Endothelial cell of umbilical vein (primary cell): ENCODE results near the gene IRX3. TPM values are rescaled to one million over a fixed set of nuclear protein-coding genes. Genes with fewer than 3 reads are reported as not detected.

Experiments
- BruUV-seq: library from RNA; stranded (reverse); fragments of 400-500 nt; replicated peaks from 2 replicates; lab custom pipeline; 2021; lab: Mats Ljungman, UMichigan
- CTCF ChIA-PET: fragments of 300-600, 350-600 bp; sonication (Branson Sonifier 250); formaldehyde crosslinking; loops from one replicate; lab custom pipeline; 2021; ENCODE audit warnings: antibody characterized with exemption, inconsistent platforms; lab: Charles Lee
- POLR2A ChIA-PET: fragments of 300-600, 350-600 bp; sonication (Branson Sonifier 250); formaldehyde crosslinking; loops from one replicate; lab custom pipeline; 2021; ENCODE audit warnings: antibody characterized with exemption, inconsistent platforms; lab: Charles Lee
- DNase-seq: peaks from one replicate; pipeline ENCODE4 v3.0.0-alpha.2; 2011; ENCODE audit warnings: low read depth, low spot score
- FAIRE-seq: peaks from 2 replicates; lab custom pipeline; 2011; peaks lifted over from hg19 to GRCh38; lab: Jason Lieb, UNC
- H2AFZ ChIP-seq: 2 replicates; pipeline ENCODE4 v1.6.0; 2012; ENCODE audit warnings: low read depth, low read length, control low read depth, inconsistent platforms
- H3K27ac ChIP-seq: 2 replicates; pipeline ENCODE4 v1.5.1; 2011; ENCODE audit warnings: low read depth, mild to moderate bottlenecking, control low read depth, low read length, moderate library complexity; ENCODE audit not compliant: insufficient read depth
- H3K27me3 ChIP-seq, 2 experiments: 2 replicates each; pipeline versions ENCODE4 v1.6.0 to v1.6.1; 2011; ENCODE audit warnings: low read length in 2 of 2, mixed read lengths in 1 of 2; ENCODE audit not compliant: control insufficient read depth in 2 of 2, insufficient read depth in 2 of 2
- H3K36me3 ChIP-seq, 2 experiments: 2 replicates in 1 of 2; 3 replicates in 1 of 2; pipeline ENCODE4 v1.5.1; 2011; ENCODE audit warnings: low read length in 2 of 2, mild to moderate bottlenecking in 1 of 2, moderate library complexity in 1 of 2; ENCODE audit not compliant: control insufficient read depth in 2 of 2, insufficient read depth in 2 of 2; ENCODE audit errors: extremely low read depth in 1 of 2
- H3K4me1 ChIP-seq: 3 replicates; pipeline ENCODE4 v1.5.1; 2011; ENCODE audit warnings: mild to moderate bottlenecking, low read length; ENCODE audit not compliant: control insufficient read depth, insufficient read depth; ENCODE audit errors: extremely low read depth
- H3K4me2 ChIP-seq: 2 replicates; pipeline ENCODE4 v1.6.1; 2011; ENCODE audit warnings: low read length, control low read depth, mixed read lengths; ENCODE audit not compliant: insufficient read depth
- H3K4me3 ChIP-seq, 3 experiments: fragments of 200-600 bp in 1 of 3; sonication (generic), shearing (Covaris generic) in 1 of 3; replicated peaks in 1 of 3; 2 replicates each; pipeline ENCODE4 v1.5.1; 2011 to 2016; ENCODE audit warnings: control low read depth in 3 of 3, low read length in 3 of 3, mild to moderate bottlenecking in 2 of 3, inconsistent platforms in 1 of 3, low read depth in 1 of 3, moderate library complexity in 1 of 3; ENCODE audit not compliant: insufficient read depth in 1 of 3
- H3K79me2 ChIP-seq: 2 replicates; pipeline ENCODE4 v1.6.0; 2012; ENCODE audit warnings: low read length, inconsistent platforms; ENCODE audit not compliant: control insufficient read depth, insufficient read depth
- H3K9ac ChIP-seq: replicated peaks from 2 replicates; pipeline ENCODE3; 2011; ENCODE audit warnings: low read length, control low read depth; ENCODE audit not compliant: insufficient read depth; ENCODE audit errors: extremely low read depth
- H3K9me1 ChIP-seq: replicated peaks from 3 replicates; pipeline ENCODE4 v1.6.0; 2011; ENCODE audit warnings: mild to moderate bottlenecking, low read length; ENCODE audit not compliant: control insufficient read depth, insufficient read depth; ENCODE audit errors: extremely low read depth
- H3K9me3 ChIP-seq: replicated peaks from 2 replicates; pipeline ENCODE4 v1.5.1; 2012; ENCODE audit warnings: low read length, inconsistent platforms; ENCODE audit not compliant: control insufficient read depth, insufficient read depth
- H4K20me1 ChIP-seq: replicated peaks from 2 replicates; pipeline ENCODE3; 2011; ENCODE audit warnings: mild to moderate bottlenecking, low read length; ENCODE audit not compliant: control insufficient read depth, insufficient read depth; ENCODE audit errors: extremely low read depth
- CTCF ChIP-seq, 2 donors: IDR thresholded peaks; 1 replicate in 1 of 2; 2 replicates in 1 of 2; pipeline ENCODE4 v1.5.1; 2011; ENCODE audit warnings: low read length in 2 of 2, mild to moderate bottlenecking in 2 of 2, moderate library complexity in 2 of 2, control low read depth in 1 of 2, inconsistent platforms in 1 of 2, low read depth in 1 of 2; ENCODE audit not compliant: insufficient read depth in 1 of 2; ENCODE audit errors: extremely low read depth in 1 of 2
- EZH2 ChIP-seq: IDR thresholded peaks from 2 replicates; pipeline ENCODE4 v1.6.1; 2012; ENCODE audit warnings: borderline replicate concordance, low read depth, mild to moderate bottlenecking, moderate library complexity, low read length, inconsistent platforms; ENCODE audit not compliant: severe bottlenecking
- FOS ChIP-seq: IDR thresholded peaks from 2 replicates; pipeline ENCODE4 v1.6.1; 2011; ENCODE audit warnings: mild to moderate bottlenecking, low read length, moderate library complexity, borderline replicate concordance; ENCODE audit not compliant: insufficient read depth
- GATA2 ChIP-seq: IDR thresholded peaks from 2 replicates; pipeline ENCODE4 v1.7.0; 2011; ENCODE audit warnings: low read depth, mild to moderate bottlenecking, moderate library complexity, mixed read lengths, low read length; ENCODE audit not compliant: insufficient read length, insufficient read depth
- JUN ChIP-seq: IDR thresholded peaks from 2 replicates; pipeline ENCODE4 v1.6.1; 2011; ENCODE audit warnings: borderline replicate concordance, low read depth; ENCODE audit not compliant: insufficient read length, insufficient read depth
- MAX ChIP-seq: IDR thresholded peaks from 2 replicates; pipeline ENCODE4 v1.6.1; 2011; ENCODE audit not compliant: insufficient read depth, insufficient read length
- MYC ChIP-seq: IDR thresholded peaks from one replicate; pipeline ENCODE4 v1.6.1; 2011; ENCODE audit warnings: mild to moderate bottlenecking, low read depth, low read length
- POLR2A ChIP-seq: IDR thresholded peaks from 2 replicates; pipeline ENCODE4 v1.6.1; 2012; ENCODE audit warnings: low read depth, mild to moderate bottlenecking, control low read depth, low read length
- POLR2AphosphoS5 ChIP-seq: IDR thresholded peaks from 2 replicates; pipeline ENCODE4 v1.6.1; 2012; ENCODE audit warnings: low read depth, mild to moderate bottlenecking, control low read depth, low read length, moderate library complexity; ENCODE audit not compliant: insufficient read depth
- dilution Hi-C: fragments of 300-500 bp; cut with MboI; formaldehyde crosslinking; loops from one replicate; pipeline ENCODE4 v1.15.0; 2019; ENCODE audit warnings: low sequenced_read_pairs; ENCODE audit not compliant: extremely low pct_ligation_motif_present
- intact Hi-C: fragments of 100-400 bp; cut with micrococcal nuclease; formaldehyde crosslinking; loops from one replicate; pipeline ENCODE4 v1.10.0; 2022
- polyA plus RNA-seq, 4 experiments: library from polyadenylated mRNA; depleted of rRNA in 3 of 4; stranded (reverse) in 3 of 4; unstranded in 1 of 4; fragments of >200 nt; gene quantifications; 2 replicates each; pipeline versions ENCODE4 v1.2.1 to v1.2.3, GENCODE V29; 2011 to 2012; ENCODE audit warnings: missing spikeins in 1 of 4
- total RNA-seq: library from RNA; stranded (reverse); gene quantifications from 2 replicates; pipeline ENCODE4 v1.2.3, GENCODE V29; 2021

Gene IRX3
- total and polyA plus RNA-seq, 2 donors (not counting 3 experiments of a cell fraction or from before 2014, with no cell fraction given), result not detected

DNA sequence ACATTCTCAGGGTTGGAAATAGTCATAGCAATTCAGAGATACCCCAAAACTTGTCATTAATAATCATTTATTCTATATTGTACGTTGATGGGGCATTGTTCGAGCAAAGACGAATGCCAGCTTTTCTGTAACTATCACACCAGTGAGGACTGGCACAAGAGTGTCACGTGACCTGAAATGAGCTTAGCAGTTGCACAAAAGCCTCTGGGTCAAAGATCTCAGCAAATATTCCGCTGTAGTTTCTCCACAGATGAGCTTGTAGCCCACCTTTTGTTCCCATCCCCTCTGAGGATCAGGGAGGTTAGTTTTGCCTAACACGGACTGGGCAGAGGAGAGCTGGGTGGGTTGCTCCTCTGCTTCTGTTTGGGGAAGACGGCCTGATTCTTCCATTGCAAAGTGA, 18.2 kb downstream of the IRX3 start:
- CTCF ChIA-PET, result interaction anchor here (1.0 kb wide), 1 partner anchor 9 kb away, joined by 3 read pairs; no protein-coding TSS in a partner anchor
- H3K9me3 ChIP-seq, result no peaks in the 10 kb centered on the region
- dilution Hi-C loops (no loop called here), intact Hi-C loops (no loop called here)
- H3K4me2 ChIP-seq, result no peak overlapping the region
- POLR2A ChIA-PET, result no interaction called here
- H3K4me1 ChIP-seq, result no peaks in the 10 kb centered on the region
- no TSS peak for BruUV-seq
- DNase-seq (no peak), FAIRE-seq (no peak)
- H2AFZ ChIP-seq, result no peak overlapping the region
- H3K4me3 ChIP-seq, result no peak overlapping the region
- peaks cover 0 to 2% of the 10 kb centered on the region in 2 experiments for H3K27me3 ChIP-seq
- no peaks in the 10 kb centered on the region for H3K36me3 ChIP-seq
- H3K27ac ChIP-seq, result no peak overlapping the region
- TF ChIP-seq GATA2 (no peak), CTCF (IDR thresholded peaks at IDR 0.05; ENCODE audit: extremely low read depth in 1 of 2, insufficient read depth in 1 of 2, low read depth in 1 of 2, low read length in 2 of 2) (no peak), MAX (no peak), EZH2 (no peak), POLR2AphosphoS5 (no peak), MYC (no peak), JUN (no peak), FOS (no peak), POLR2A (no peak)
- H4K20me1 ChIP-seq, result no peaks in the 10 kb centered on the region
- no peak overlapping the region for H3K9ac ChIP-seq
- H3K9me1 ChIP-seq, result no peaks in the 10 kb centered on the region
- no peaks in the 10 kb centered on the region for H3K79me2 ChIP-seq
